HG02943 (cell line): Measurements from ENCODE around the gene TBC1D8.

Experiments
- ATAC-seq: cut with Tn5 transposase; IDR thresholded peaks from one replicate; pipeline ENCODE4 v1.9.1; 2021; ENCODE audit warnings: mild to moderate bottlenecking, low read depth, moderate library complexity; ENCODE audit not compliant: unreplicated experiment

The TBC1D8 gene

DNA sequence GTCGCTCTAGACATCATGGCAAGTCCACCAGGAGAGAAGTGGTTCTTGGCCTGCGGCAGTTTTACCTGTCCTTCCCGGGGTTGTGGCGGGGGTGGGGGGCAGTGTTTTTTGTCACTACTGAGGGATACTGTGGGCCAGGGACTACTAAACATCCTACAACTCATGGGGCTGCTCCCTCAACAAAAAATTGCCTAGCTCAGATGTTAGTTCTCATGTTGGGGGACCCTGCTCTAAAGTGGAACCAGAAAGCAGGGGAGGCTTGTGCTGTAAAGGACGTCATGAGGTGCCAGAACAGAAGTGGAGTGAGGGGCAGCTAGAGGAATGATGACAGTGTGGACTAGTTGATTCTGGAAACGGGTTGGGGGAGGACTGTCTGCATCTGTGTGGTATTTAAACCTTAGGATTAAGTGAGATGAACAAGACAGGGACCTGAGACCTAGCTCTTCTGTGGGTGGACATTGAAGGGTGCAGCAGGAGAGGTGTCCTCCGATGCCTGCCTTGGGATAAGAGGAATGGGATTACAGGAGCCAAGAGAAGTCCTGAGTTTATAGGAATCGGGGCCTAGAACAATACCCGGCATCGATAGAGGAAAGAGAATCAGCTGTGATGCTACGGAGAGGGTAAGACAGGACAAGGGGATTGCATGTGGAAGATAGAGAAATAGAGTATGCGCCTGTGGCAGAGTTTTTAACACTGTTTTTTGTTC, 146.4 kb downstream of the TBC1D8 start:
- ATAC-seq = no peak

DNA sequence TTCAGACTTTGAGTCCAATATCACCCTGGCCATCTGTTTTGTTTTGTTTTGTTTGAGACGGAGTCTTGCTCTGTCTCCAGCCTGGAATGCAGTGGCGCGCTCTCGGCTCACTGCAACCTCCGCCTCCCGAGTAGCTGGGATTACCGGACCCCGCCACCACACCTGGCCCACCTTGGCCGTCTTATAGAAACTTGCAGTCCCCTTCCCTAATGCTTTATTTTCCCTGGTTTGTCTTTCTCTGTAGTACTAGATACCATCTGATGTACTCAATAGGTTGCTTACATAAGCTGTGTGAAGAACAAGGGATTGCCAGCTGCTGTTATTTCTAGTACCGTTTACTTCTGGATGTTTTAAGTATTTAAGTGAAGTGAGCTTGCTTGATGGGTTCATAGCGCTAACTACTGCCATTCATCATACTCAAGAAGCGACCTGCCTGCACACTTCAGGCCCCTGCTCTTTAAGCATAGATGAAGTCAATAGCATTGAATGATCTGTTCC, 147.9 kb downstream of the TBC1D8 start:
- ATAC-seq = no peak

DNA sequence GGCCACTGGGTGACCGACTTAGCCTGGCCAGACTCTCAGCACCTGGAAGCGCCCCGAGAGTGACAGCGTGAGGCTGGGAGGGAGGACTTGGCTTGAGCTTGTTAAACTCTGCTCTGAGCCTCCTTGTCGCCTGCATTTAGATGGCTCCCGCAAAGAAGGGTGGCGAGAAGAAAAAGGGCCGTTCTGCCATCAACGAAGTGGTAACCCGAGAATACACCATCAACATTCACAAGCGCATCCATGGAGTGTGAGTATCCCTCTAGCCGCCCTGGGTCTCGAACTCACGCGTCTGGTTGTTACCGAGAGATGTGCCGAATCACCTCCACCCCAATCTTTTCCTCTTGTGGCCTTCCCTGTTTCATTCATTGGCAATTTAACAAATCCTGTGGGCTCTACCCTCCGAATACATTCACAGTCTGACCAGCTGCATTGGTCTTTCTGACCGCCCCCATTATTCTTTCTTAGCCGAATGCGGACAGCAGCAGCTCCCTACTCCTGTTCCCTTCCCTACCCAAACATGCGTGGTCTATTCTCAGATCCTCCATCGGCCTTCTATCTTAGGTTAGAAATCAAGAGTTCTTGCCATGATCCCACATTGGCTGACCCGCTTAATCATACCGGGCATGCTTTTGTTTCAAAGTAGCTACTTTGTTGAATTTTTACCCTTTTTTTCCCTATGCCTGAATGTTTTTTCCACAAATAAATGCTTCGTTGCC, 148.5 kb downstream of the TBC1D8 start:
- ATAC-seq = no peak

DNA sequence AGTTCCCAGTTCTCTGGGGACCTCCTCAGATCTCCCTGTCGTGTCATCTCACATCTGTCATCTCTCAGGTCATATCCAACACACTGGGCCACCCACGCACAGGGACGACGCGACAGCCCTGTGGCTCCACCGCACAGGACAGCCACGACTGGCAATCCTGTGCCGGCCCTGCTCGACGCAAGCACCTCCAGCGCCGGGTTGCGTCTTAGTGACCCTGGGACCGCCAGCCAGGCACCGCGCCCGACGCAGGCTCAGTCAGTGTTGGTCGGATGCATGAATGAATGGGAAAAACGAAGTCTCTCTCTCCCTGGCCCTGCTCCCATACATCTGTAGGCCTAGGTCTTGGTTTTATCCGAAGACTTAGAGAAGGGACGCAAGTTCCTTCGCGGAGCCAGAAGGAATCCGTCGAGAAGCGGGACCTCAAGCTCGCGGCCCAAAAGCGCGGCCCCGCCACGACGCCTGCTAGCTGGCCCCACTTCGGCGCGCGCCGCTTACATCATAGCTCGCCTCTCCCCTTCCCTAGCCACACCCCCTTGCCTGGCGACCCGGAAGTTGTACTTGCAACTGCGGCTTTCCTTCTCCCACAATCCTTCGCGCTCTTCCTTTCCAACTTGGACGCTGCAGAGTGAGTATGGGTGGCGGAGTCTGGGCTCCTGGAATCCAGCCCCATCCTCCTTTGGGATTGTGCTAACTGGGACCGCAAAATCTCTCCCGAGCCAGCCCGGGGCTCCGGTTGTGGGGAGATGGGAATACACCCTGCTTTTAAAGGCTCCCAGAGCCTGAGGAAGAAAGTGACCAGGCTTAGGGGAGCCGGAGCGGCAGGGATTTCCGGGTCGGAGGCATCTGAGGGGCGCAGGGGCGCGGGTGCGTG, 149.3 kb downstream of the TBC1D8 start, which contains the start of gene RPL31:
Gene RPL31, plus strand, starts transcription at position 599 of the 871 bp plus-strand sequence. CDS start 413 bp downstream, outside the sequence.
- ATAC-seq = peak; percentile 95

- ATAC-seq = no peak
These were observed 151.2 kb downstream of the TBC1D8 start for GRCh38 chr2:100999995-101000394.

- no peak for ATAC-seq
These were observed 153.0 kb downstream of the TBC1D8 start for GRCh38 chr2:100998235-100998573.

DNA sequence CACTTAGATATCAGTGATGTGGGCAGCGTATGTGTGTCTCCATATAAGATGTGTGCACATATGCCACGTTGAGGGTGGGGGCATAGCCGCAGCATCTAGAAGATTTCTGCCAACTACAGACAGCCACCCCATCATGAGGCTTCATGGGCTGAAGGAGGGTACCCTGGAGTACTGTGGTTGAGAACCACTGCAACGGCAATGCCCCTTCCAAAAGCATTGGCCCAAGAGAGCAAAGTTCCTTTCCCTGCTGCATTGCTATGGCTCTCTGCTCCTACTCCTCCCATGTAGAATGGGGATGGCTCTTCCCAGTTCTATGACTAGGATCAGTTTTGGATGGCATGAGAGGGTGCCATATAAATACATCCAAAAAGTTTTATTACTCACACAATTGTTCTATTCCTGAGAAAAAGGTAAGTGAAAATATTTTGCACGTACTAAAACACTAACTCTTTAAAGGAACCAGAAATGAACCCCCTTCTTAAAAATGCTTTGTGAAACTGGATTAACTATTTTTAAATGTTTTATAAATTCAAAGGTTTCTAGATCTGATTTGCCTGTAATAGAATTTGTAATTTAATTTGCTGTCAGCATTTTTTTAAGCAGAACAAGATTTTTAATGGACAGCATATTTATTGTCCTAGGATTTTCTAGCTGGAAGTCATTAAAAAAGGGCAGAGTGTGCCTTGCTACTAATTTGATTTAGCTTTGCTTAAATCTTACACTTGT, 153.5 kb downstream of the TBC1D8 start:
- ATAC-seq = no peak

GRCh38 chr2:100995309-100996075, 155.7 kb downstream of the TBC1D8 start:
- ATAC-seq = no peak

DNA sequence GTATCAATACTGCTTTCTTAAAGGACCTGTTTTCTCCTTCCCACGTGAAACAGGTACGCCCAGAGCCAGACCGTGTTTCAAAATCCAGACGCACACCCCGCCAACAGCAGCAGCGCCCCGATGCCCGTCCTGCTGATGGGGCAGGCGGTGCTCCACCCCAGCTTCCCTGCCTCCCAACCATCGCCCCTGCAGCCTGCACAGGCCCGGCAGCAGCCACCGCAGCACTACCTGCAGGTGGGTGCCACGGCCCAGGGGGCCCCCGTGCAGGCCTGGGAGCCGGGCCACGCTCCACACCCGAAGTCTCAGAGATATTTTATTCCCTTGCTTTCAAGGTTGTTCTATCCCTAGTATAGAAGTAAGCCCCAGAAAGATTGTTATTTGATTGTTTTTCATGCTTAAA, 157.9 kb downstream of the TBC1D8 start:
- no peak for ATAC-seq

GRCh38 chr2:100992262-100992661, 158.9 kb downstream of the TBC1D8 start:
- ATAC-seq = no peak

DNA sequence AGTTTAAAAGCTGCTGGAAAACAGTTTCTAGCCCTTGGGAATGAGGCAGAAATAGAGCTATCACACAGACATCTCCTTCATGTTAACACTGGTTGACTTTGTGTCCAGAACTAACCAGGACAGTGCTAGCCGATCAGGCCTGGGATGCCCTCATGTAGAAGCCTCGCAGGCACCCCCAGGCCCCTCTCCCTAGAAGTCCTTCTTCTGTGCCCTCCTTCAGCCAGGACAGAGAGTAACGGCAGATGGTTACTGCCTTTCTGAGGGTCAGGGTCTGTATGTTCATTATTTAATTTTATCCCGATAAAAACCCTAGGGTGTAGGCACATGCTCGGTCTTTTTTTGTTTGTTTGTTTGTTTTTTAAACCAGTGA, 159.8 kb downstream of the TBC1D8 start:
- no peak for ATAC-seq

DNA sequence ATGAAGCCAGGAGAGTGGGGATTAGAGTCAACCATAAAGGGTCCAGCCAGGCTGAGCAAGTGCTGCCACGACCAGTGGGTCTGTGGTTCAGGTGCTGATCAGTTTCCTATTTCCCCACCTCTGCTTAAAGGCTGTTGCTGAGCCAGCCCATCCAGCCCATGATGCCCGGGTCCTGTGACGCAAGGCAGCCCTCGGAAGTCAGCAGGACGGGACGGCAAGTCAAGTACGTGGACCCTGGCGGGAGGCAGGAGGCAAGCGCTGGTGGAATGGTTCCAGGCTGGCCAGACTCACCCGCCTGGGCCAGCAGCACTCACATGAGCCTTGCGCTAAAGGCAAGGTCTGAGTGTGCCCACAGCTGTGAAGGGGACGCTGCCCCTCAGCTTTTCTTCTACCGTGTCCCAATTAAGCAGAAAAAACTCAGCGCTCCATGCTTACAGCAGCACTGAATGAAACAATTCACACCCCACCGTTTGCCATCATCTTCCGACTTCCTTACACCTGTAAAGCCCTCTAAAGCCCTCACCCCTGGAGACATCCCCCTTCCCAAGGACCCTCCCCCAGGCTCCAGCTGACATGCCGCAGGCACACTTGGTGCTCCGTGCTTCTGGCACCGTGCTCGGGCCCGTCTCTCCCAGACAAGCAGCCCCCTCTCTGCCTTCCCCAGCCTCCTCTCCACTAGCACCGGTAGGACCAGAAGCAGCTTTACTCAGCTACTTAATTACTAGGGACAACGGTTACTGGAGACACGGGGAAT, 160.4 kb downstream of the TBC1D8 start:
- no peak for ATAC-seq

GRCh38 chr2:100990166-100990565, 161.0 kb downstream of the TBC1D8 start:
- no peak for ATAC-seq

- no peak for ATAC-seq
These were observed 161.5 kb downstream of the TBC1D8 start for GRCh38 chr2:100989666-100990065.

- ATAC-seq = no peak
These were observed 162.4 kb downstream of the TBC1D8 start for GRCh38 chr2:100988630-100989417.

GRCh38 chr2:100987974-100988373, 163.2 kb downstream of the TBC1D8 start:
- ATAC-seq = no peak

DNA sequence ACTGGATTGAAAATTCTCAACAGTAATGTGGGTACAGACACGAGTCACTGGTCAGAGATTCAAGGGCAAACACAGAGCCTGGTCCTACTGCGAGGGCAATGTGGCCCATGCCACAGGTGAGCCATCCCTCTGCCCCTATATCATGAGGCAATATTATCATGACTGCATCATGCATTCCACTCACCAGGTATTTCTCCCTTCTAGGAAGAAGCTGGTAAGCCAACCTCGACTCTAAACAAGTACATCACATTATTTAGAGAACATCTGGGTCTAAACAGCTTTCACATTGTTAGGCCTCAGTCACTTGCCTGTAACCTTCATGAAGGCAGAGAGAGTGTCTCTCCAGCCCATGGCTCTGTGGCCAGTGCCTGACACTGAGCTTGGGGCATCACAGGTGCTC, 163.6 kb downstream of the TBC1D8 start:
- no peak for ATAC-seq

DNA sequence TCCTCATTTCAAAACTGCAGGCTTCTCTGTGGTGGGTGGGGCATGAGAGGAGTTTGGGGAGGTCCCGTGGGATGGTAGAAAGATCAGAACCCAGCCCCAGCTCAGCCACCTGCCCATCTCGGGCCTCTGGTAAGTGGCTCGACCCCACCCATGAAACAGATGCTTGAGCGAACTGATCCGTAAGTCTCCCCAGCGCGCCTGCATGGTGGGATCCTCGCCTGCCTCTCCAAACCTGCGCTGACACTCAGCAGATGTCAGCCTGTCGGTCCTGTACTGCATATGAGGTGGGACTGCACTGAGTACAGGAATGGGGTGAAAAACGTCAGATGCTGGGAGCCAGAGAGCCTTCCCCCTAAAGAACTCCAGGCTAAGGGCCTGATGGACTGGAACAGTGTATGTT, 165.0 kb downstream of the TBC1D8 start:
- ATAC-seq = no peak
